ENCODE results near the gene CNTNAP1.

Gene CNTNAP1

GRCh38 chr17:42670789-42671657, 11.3 kb upstream of the CNTNAP1 start:
- no peak for DNase-seq (ENCODE audit: low read depth)

GRCh38 chr17:42672038-42672437, 10.3 kb upstream of the CNTNAP1 start:
- no peak for DNase-seq (ENCODE audit: low read depth)

- DNase-seq (ENCODE audit: low read depth) = no peak
These were observed 9.0 kb upstream of the CNTNAP1 start for GRCh38 chr17:42673266-42673884.

GRCh38 chr17:42673885-42674754, 8.2 kb upstream of the CNTNAP1 start:
- no peak for DNase-seq (ENCODE audit: low read depth)

GRCh38 chr17:42674755-42675347, 7.5 kb upstream of the CNTNAP1 start:
- no peak for DNase-seq (ENCODE audit: low read depth)

GRCh38 chr17:42675348-42675964, 6.9 kb upstream of the CNTNAP1 start:
- no peak for DNase-seq (ENCODE audit: low read depth)

- no peak for DNase-seq (ENCODE audit: low read depth)
These were observed 6.3 kb upstream of the CNTNAP1 start for GRCh38 chr17:42675965-42676423.

GRCh38 chr17:42676424-42677011, 5.8 kb upstream of the CNTNAP1 start, which contains the start of gene PLEKHH3:
Gene PLEKHH3 (minus strand): TSS chr17:42676994. CDS start chr17:42676563, 431 bp downstream.
- no peak for DNase-seq (ENCODE audit: low read depth)

GRCh38 chr17:42677012-42677857, 5.1 kb upstream of the CNTNAP1 start:
- DNase-seq (ENCODE audit: low read depth) = peak; percentile 94

GRCh38 chr17:42677921-42678781, 4.2 kb upstream of the CNTNAP1 start:
- peak; percentile 65 for DNase-seq (ENCODE audit: low read depth)

- no peak for DNase-seq (ENCODE audit: low read depth)
These were observed 3.3 kb upstream of the CNTNAP1 start for GRCh38 chr17:42678951-42679491.

- DNase-seq (ENCODE audit: low read depth) = peak; percentile 64
These were observed 2.6 kb upstream of the CNTNAP1 start for GRCh38 chr17:42679492-42680330.

- DNase-seq (ENCODE audit: low read depth) = no peak
These were observed 2.0 kb upstream of the CNTNAP1 start for GRCh38 chr17:42680331-42680808.

GRCh38 chr17:42682722-42683403, 532 bp downstream of the CNTNAP1 start:
- DNase-seq (ENCODE audit: low read depth) = no peak

GRCh38 chr17:42683407-42684034, 1.2 kb downstream of the CNTNAP1 start:
- DNase-seq (ENCODE audit: low read depth) = no peak

GRCh38 chr17:42684929-42685556, 2.7 kb downstream of the CNTNAP1 start:
- no peak for DNase-seq (ENCODE audit: low read depth)

All from activated T-cell treated with anti-CD3 and anti-CD28 coated beads for 1 hour (primary cell).